ENCODE measurements around the gene PDE6B. TPM values are rescaled to one million over a fixed set of nuclear protein-coding genes. Genes with fewer than 3 reads are reported as not detected.

The PDE6B gene
- total and polyA plus RNA-seq, 2 of the 13 experiments (the other 11 are each of a cell fraction or from before 2014, with no cell fraction given), result 0.38 to 0.40 TPM

- TF ChIP-seq ZFP1 (CRISPR knock-in tag; IDR thresholded peaks at IDR 0.05), result no peak
- TF ChIP-seq GATAD1 (CRISPR knock-in tag; IDR thresholded peaks at IDR 0.05), result no peak
- no peak for TF ChIP-seq ZNF747 (CRISPR knock-in tag; IDR thresholded peaks at IDR 0.05; ENCODE audit: borderline replicate concordance)
- TF ChIP-seq CEBPG (CRISPR knock-in tag; IDR thresholded peaks at IDR 0.05), result no peak
- no peak for TF ChIP-seq ZSCAN9 (CRISPR knock-in tag; IDR thresholded peaks at IDR 0.05; ENCODE audit: borderline replicate concordance)
- no peak for TF ChIP-seq KDM3A (CRISPR knock-in tag; IDR thresholded peaks at IDR 0.05; ENCODE audit: low read depth)
- no peak for TF ChIP-seq TIGD3 (CRISPR knock-in tag; IDR thresholded peaks at IDR 0.05; ENCODE audit: borderline replicate concordance)
- no peak for TF ChIP-seq ZNF773 (CRISPR knock-in tag; IDR thresholded peaks at IDR 0.05; ENCODE audit: borderline replicate concordance)
- TF ChIP-seq TCF7 (IDR thresholded peaks at IDR 0.05; ENCODE audit: low read depth), result no peak
Measured at GRCh38 chr4:628311-628741, 3.0 kb downstream of the PDE6B start (continued).

DNA sequence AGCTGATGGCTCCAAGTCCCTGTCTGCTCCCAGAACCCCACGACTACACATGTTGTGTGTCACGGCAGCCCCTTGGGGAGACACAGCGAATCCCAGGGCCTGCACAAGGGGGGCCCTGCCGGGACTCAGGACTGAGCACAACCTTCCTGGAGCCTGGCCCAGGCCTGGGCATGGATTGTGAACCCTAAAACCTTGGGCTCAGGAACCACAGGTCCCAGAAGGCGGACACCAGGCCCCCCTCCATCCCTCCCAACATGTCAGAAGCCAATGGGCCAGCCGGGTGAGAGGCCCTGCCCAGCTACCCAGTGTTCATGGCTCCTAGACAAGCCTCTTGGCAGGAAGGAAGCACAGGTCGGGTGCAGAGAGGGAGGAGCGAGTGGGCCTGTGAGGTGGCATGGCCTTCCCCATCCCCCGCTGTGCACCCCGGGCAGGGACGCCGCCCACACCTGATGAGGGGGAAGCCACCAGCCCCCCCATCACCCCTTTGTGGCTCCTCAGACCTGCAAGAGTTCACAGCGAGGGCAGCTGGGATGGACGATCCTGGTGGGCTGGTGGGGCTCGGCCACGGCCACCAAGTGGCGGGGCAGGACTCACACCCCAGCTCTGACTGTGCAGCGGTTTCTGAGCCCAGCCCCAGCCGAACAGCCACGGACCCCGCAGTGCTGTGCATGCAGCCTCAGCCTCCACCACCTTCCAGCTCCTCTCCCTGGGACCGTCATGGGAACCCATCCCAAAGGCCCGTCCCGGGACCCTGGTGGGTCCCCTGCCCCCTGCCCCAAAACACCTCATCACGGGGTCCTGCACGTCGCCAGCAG lies 3.7 kb downstream of the PDE6B start:
- no peak overlapping the region for H2AFZ ChIP-seq (ENCODE audit: low read length)
- TF ChIP-seq IRX3 (CRISPR knock-in tag; IDR thresholded peaks at IDR 0.05; ENCODE audit: borderline replicate concordance, low read depth) (no peak), ZNF629 (CRISPR knock-in tag; conservative IDR thresholded peaks at IDR 0.05) (no peak), CBFB (CRISPR knock-in tag; IDR thresholded peaks at IDR 0.05) (no peak), TCF7 (IDR thresholded peaks at IDR 0.05; ENCODE audit: low read depth) (no peak), SMAD9 (CRISPR knock-in tag; IDR thresholded peaks at IDR 0.05) (no peak), SRSF9 (IDR thresholded peaks at IDR 0.05; ENCODE audit: borderline replicate concordance, insufficient read depth, low read depth, low read length, poor library complexity, severe bottlenecking) (no peak), FOXA1 (IDR thresholded peaks at IDR 0.05) (no peak), FOXA1 (CRISPR knock-in tag; IDR thresholded peaks at IDR 0.05) (no peak), TCF12 (IDR thresholded peaks at IDR 0.05) (no peak), TCF12 (CRISPR knock-in tag; IDR thresholded peaks at IDR 0.05) (no peak), ZNF546 (CRISPR knock-in tag; conservative IDR thresholded peaks at IDR 0.05) (no peak)
- TF ChIP-seq, protein P1, sequence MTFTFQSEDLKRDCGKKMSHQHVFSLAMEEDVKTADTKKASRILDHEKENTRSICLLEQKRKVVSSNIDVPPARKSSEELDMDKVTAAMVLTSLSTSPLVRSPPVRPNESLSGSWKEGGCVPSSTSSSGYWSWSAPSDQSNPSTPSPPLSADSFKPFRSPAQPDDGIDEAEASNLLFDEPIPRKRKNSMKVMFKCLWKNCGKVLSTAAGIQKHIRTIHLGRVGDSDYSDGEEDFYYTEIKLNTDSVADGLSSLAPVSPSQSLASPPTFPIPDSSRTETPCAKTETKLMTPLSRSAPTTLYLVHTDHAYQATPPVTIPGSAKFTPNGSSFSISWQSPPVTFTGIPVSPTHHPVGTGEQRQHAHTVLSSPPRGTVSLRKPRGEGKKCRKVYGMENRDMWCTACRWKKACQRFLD (CRISPR knock-in tag; IDR thresholded peaks at IDR 0.05; ENCODE audit: borderline replicate concordance), result no peak
- TF ChIP-seq, protein P2, sequence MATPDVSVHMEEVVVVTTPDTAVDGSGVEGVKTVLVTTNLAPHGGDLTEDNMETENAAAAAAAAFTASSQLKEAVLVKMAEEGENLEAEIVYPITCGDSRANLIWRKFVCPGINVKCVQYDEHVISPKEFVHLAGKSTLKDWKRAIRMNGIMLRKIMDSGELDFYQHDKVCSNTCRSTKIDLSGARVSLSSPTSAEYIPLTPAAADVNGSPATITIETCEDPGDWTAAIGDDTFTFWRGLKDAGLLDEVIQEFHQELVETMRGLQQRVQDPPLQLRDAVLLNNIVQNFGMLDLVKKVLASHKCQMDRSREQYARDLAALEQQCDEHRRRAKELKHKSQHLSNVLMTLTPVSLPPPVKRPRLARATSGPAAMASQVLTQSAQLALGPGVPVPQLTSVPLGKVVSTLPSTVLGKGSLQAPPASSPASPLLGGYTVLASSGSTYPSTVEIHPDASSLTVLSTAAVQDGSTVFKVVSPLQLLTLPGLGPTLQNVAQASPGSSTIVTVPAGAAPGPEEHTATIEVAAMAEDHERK (CRISPR knock-in tag; IDR thresholded peaks at IDR 0.05; ENCODE audit: low read depth), result no peak

More for the DNA sequence above, 3.7 kb downstream of the PDE6B start:
- DNase-seq (ENCODE audit: low spot score), result no peak
- in situ Hi-C loops (cut with HindIII; ENCODE audit: extremely low pct_ligation_motif_present, low pct_unique_long_range_greater_than_20kb), result no loop called here
- Histone ChIP-seq H3K27me3 (ENCODE audit: control insufficient read depth in 1 of 2, insufficient read depth in 2 of 2, low read length in 2 of 2) (peaks cover 14 to 72% of the 10 kb centered on the region in 2 experiments; a peak in 4 of 5 replicates), H3K9me3 (ENCODE audit: low read length) (no peaks in the 10 kb centered on the region), H3K9ac (ENCODE audit: insufficient read depth, low read depth, low read length) (no peak overlapping the region), H3K27ac (ENCODE audit: extremely low read length, insufficient read depth, low read length) (no peak overlapping the region), H4K20me1 (ENCODE audit: insufficient read depth, low read length) (no peaks in the 10 kb centered on the region), H3K4me2 (ENCODE audit: low read depth, low read length) (no peak overlapping the region), H3K36me3 (replicated peaks in 1 of 2; ENCODE audit: control insufficient read depth in 1 of 2, insufficient read depth in 2 of 2, low read length in 2 of 2) (no peaks in the 10 kb centered on the region), H3K79me2 (ENCODE audit: insufficient read depth, low read length) (no peaks in the 10 kb centered on the region), H3K4me3 (replicated peaks in 1 of 3; ENCODE audit: insufficient read depth in 1 of 3, low read depth in 2 of 3, low read length in 3 of 3) (no peak overlapping the region), H3K4me1 (ENCODE audit: insufficient read depth, low read length) (peaks cover 8% of the 10 kb centered on the region)
- intact Hi-C loops (cut with micrococcal nuclease; ENCODE audit: unreplicated experiment), result no loop called here
- no peak for ATAC-seq
- 35% methylated on average over 20 of the region's 27 CpGs for WGBS (ENCODE audit: low lambda C conversion rate)
- CTCF ChIA-PET (ENCODE audit: low intra/inter-chr PET ratio, low total read pairs), result no interaction called here
- no peak for FAIRE-seq
- BruUV-seq (replicated peaks), result no TSS peak
- POLR2A ChIA-PET, result no interaction called here
